Uterus (tissue), 2 donors: ENCODE data around the gene SLC43A3.

ENCODE experiments used
- POLR2A ChIP-seq, 2 donors: fragments of 450-650 bp; IDR thresholded peaks; one replicate each; pipeline ENCODE4 v1.6.1; 2016; ENCODE audit warnings: antibody characterized with exemption in 2 of 2, mild to moderate bottlenecking in 1 of 2, moderate library complexity in 1 of 2
- TF ChIP-seq, protein P1 (sequence below), 4 experiments: fragments of 200-600 bp in 2 of 4; fragments of 450-650 bp in 2 of 4; sonication (generic) in 2 of 4; IDR thresholded peaks; one replicate each; pipeline ENCODE4 v1.5.1; 2016 to 2019; ENCODE audit warnings: antibody characterized with exemption in 4 of 4, mild to moderate bottlenecking in 2 of 4, moderate library complexity in 1 of 4

DNA sequence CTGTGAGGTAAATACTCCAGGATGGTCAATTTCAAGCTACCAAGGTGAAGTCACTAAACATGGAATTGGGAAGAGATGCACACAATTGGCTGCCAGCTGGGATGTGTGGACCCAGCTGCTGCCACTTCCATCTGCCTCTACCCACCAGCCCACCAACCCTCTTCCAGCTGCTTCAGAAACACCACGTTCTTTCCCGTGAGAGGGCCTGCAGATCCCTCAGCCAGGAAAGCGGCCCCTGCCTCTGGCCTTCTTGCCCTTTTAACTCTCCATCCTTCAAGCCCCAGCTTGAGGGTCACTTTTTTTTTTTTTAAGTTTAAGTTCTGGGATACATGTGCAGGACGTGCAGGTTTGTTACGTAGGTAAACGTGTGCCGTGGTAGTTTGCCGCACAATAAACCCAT lies 65.9 kb downstream of the SLC43A3 start:
- TF ChIP-seq, protein P1, sequence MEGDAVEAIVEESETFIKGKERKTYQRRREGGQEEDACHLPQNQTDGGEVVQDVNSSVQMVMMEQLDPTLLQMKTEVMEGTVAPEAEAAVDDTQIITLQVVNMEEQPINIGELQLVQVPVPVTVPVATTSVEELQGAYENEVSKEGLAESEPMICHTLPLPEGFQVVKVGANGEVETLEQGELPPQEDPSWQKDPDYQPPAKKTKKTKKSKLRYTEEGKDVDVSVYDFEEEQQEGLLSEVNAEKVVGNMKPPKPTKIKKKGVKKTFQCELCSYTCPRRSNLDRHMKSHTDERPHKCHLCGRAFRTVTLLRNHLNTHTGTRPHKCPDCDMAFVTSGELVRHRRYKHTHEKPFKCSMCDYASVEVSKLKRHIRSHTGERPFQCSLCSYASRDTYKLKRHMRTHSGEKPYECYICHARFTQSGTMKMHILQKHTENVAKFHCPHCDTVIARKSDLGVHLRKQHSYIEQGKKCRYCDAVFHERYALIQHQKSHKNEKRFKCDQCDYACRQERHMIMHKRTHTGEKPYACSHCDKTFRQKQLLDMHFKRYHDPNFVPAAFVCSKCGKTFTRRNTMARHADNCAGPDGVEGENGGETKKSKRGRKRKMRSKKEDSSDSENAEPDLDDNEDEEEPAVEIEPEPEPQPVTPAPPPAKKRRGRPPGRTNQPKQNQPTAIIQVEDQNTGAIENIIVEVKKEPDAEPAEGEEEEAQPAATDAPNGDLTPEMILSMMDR (IDR thresholded peaks at IDR 0.05) = no peak
- no peak for TF ChIP-seq POLR2A (IDR thresholded peaks at IDR 0.05)
